ENCODE results near the gene KCNK16. TPM values are rescaled to one million over a fixed set of nuclear protein-coding genes. Genes with fewer than 3 reads are reported as not detected.

KCNK16 gene
- total RNA-seq, 1 donor, result not detected

DNA sequence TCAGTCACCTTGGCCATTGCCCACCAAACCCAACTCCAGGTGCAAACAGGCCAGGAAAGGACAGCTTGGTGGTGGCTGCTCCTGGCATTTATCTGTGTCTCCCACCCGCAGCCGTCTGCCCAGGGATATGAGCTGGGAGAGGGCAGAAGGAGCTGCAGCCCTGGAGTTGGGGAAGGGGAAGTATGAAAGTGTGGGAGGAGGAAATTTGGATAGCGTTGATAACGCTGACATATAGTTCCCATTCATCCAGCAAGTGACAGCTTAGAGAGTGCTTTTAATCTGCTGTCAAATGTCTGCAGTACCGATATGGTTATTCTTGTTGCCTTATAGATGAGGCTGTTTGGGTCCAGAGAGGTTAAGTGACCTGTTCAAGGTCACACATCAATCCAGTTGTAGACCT, 741 bp downstream of the KCNK16 start:
- TF ChIP-seq CTCF (IDR thresholded peaks at IDR 0.05; ENCODE audit: insufficient read depth, low read depth, low read length), result no peak
- no peak overlapping the region for H3K4me3 ChIP-seq (ENCODE audit: low read depth, low read length)
- no peak for DNase-seq (ENCODE audit: low read depth)

- H3K4me3 ChIP-seq (ENCODE audit: low read depth, low read length), result no peak overlapping the region
- TF ChIP-seq CTCF (IDR thresholded peaks at IDR 0.05; ENCODE audit: insufficient read depth, low read depth, low read length), result no peak
- DNase-seq (ENCODE audit: low read depth), result no peak
These were observed 2.0 kb downstream of the KCNK16 start for GRCh38 chr6:39320363-39320984.

DNA sequence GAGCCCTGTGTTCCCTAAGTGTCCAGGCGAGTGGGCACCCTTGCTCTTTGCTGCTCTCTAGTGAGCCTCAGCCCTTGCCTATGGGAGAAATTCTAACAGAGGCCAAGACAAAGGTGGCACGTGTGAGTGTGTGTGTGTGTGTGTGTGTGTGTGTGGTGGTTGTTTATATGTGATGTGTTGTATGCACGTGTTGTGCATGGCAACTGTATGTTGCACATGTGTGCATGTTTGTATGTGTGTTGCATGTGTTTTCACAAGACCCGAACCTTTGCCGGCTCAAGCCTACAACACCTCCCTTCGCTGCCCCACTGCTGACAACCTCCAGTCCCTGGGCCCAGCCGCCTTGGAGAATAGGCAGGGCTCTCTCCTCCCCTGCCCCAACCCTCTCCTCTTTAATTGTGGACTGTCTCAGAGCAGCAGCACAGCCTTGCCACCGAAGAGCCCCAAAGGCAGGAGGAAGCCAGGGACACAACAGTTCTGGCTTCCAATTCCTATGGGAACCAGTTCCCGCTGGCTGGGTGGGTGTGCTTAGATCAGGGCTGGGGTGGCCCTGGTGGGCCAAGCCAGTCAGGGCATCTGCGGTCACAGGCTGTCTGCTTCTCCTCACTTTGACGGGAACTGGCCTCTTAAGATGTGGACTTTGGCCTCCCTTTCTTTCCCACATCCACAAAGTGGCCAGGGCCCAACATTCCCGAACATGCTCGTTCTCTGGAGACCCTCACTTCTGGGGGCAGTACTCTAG, 2.7 kb downstream of the KCNK16 start:
- no peak for TF ChIP-seq CTCF (IDR thresholded peaks at IDR 0.05; ENCODE audit: insufficient read depth, low read depth, low read length)
- DNase-seq (ENCODE audit: low read depth), result no peak

GRCh38 chr6:39317256-39317655, 5.2 kb downstream of the KCNK16 start:
- no peak overlapping the region for H3K4me3 ChIP-seq (ENCODE audit: low read depth, low read length)
- no peak for DNase-seq (ENCODE audit: low read depth)
- TF ChIP-seq CTCF (IDR thresholded peaks at IDR 0.05; ENCODE audit: insufficient read depth, low read depth, low read length), result no peak

More for the DNA sequence above, 2.7 kb downstream of the KCNK16 start:
- H3K4me3 ChIP-seq (ENCODE audit: low read depth, low read length), result no peak overlapping the region

- no peak for DNase-seq (ENCODE audit: low read depth)
- TF ChIP-seq CTCF (IDR thresholded peaks at IDR 0.05; ENCODE audit: insufficient read depth, low read depth, low read length), result no peak
- no peak within 1 kb of the TSS for H3K4me3 ChIP-seq (ENCODE audit: low read depth, low read length)
These were observed 8.2 kb downstream of the KCNK16 start, which contains the start of gene KCNK17 for GRCh38 chr6:39314273-39314795. KCNK17 (minus strand) TSS chr6:39314419; CDS start chr6:39314320, 99 bp downstream.

- TF ChIP-seq CTCF (IDR thresholded peaks at IDR 0.05; ENCODE audit: insufficient read depth, low read depth, low read length), result no peak
- H3K4me3 ChIP-seq (ENCODE audit: low read depth, low read length), result no peak overlapping the region
- no peak for DNase-seq (ENCODE audit: low read depth)
These were observed 8.8 kb downstream of the KCNK16 start for GRCh38 chr6:39313526-39314272.

Data from fibroblast of villous mesenchyme (primary cell).